PC-9 (cell line): ENCODE results near the gene ST6GALNAC2.

Experiments used
- EZH2 ChIP-seq: fragments of 200-600 bp; sonication (generic); IDR thresholded peaks from 2 replicates; pipeline ENCODE4 v1.8.0; 2017; ENCODE audit warnings: antibody characterized with exemption, low read depth
- TF ChIP-seq, protein P1 (sequence below): fragments of 200-600 bp; sonication (generic); conservative IDR thresholded peaks from 2 replicates; pipeline ENCODE4 v1.6.1; 2017; ENCODE audit warnings: mixed run types, antibody characterized with exemption, mild to moderate bottlenecking, moderate library complexity

DNA sequence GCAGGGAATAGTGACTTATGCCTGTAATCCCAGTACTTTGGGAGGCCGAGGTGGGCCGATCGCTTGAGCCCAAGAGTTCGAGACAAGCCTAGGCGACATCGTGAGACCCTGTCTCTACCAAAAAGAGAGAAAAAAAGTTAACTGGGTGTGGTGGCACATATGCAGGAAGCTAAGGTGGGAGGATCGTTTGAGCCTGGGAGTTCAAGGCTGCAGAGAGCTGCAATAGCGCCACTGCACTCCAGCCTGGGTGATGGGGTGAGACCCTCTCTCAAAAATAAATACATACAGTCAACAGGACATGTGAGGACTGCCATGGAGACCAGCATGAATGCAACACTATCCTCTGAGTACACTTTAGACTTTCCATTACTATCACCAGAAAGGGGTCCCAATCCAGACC lies 15.4 kb upstream of the ST6GALNAC2 start:
- TF ChIP-seq, protein P1, sequence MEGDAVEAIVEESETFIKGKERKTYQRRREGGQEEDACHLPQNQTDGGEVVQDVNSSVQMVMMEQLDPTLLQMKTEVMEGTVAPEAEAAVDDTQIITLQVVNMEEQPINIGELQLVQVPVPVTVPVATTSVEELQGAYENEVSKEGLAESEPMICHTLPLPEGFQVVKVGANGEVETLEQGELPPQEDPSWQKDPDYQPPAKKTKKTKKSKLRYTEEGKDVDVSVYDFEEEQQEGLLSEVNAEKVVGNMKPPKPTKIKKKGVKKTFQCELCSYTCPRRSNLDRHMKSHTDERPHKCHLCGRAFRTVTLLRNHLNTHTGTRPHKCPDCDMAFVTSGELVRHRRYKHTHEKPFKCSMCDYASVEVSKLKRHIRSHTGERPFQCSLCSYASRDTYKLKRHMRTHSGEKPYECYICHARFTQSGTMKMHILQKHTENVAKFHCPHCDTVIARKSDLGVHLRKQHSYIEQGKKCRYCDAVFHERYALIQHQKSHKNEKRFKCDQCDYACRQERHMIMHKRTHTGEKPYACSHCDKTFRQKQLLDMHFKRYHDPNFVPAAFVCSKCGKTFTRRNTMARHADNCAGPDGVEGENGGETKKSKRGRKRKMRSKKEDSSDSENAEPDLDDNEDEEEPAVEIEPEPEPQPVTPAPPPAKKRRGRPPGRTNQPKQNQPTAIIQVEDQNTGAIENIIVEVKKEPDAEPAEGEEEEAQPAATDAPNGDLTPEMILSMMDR: no peak
- TF ChIP-seq EZH2: no peak
